ENCODE data around the gene NYAP2. TPM values are rescaled to one million over a fixed set of nuclear protein-coding genes. Genes with fewer than 3 reads are reported as not detected.

The NYAP2 gene
- total RNA-seq, 1 donor from 2014 or later = not detected

DNA sequence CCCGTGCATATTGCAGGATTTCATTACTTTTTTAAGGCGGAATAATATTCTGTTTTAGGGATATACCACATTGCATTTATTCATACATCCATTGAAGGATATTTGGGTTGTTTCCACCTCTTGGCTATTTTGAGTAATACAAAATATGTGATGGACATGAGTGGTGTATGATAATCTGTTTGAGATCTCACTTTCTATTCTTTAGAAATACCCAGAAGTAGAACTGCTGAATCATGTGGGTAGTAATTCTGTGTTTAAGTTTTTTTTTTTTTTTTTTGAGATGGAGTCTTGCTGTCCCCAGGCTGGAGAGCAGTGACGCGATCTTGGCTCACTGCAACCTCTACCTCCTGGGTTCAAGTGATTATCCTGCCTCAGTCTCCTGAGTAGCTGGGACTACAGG, 201.4 kb downstream of the NYAP2 start:
- Histone ChIP-seq H3K4me3 (no peak overlapping the region), H3K27ac (replicated peaks) (no peak overlapping the region), H3K9me3 (replicated peaks) (peaks cover 28% of the 10 kb centered on the region), H3K36me3 (no peaks in the 10 kb centered on the region), H3K27me3 (ENCODE audit: low read depth) (no peaks in the 10 kb centered on the region), H3K4me1 (no peaks in the 10 kb centered on the region)
- intact Hi-C loops (cut with micrococcal nuclease) = no loop called here
- no peak for DNase-seq
- TF ChIP-seq, protein P1, sequence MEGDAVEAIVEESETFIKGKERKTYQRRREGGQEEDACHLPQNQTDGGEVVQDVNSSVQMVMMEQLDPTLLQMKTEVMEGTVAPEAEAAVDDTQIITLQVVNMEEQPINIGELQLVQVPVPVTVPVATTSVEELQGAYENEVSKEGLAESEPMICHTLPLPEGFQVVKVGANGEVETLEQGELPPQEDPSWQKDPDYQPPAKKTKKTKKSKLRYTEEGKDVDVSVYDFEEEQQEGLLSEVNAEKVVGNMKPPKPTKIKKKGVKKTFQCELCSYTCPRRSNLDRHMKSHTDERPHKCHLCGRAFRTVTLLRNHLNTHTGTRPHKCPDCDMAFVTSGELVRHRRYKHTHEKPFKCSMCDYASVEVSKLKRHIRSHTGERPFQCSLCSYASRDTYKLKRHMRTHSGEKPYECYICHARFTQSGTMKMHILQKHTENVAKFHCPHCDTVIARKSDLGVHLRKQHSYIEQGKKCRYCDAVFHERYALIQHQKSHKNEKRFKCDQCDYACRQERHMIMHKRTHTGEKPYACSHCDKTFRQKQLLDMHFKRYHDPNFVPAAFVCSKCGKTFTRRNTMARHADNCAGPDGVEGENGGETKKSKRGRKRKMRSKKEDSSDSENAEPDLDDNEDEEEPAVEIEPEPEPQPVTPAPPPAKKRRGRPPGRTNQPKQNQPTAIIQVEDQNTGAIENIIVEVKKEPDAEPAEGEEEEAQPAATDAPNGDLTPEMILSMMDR (IDR thresholded peaks at IDR 0.05; ENCODE audit: borderline replicate concordance) = no peak

DNA sequence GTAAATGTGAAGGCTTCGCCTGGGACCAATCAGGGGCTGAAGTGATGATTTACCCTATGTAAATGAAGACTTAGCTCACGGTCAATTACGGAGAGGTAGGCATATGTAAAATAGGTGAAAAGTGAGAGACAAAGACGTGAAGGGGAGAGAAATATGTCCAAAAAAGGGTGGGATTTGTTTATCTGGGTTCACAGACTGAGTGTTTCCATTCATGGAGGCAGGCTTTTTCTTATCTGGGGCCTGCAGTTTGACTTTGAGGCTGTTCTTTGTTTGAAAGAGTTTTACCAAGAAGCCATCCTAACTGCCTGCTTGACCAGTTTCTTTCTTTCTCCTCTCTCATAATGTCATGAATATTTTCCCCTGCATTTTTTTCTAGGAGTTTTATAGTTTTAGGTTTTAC, 202.7 kb downstream of the NYAP2 start:
- no peaks in the 10 kb centered on the region for H3K27me3 ChIP-seq (ENCODE audit: low read depth)
- intact Hi-C loops (cut with micrococcal nuclease) = no loop called here

DNA sequence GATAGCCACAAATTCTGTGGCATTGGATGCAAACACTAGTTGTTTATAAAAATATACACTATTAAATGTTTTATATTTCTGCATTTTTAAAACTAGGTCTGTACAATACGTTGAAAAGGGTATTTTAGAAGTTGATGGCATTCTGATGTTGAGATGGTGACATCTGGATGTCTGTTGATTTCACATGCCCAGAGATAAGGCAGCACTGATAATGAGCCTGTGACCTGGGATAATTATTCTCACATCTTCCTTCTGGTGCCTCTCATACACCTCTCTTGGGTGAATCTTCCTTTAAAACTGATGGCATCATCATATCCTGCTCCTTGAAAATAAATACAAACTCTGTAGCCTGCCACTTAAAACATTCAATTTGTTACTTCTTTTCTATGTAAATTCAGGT, 208.6 kb downstream of the NYAP2 start:
- Histone ChIP-seq H3K27ac (replicated peaks) (no peak overlapping the region), H3K4me1 (no peaks in the 10 kb centered on the region), H3K36me3 (no peaks in the 10 kb centered on the region), H3K4me3 (no peak overlapping the region), H3K27me3 (ENCODE audit: low read depth) (no peaks in the 10 kb centered on the region), H3K9me3 (replicated peaks) (no peaks in the 10 kb centered on the region)
- intact Hi-C loops (cut with micrococcal nuclease) = no loop called here
- DNase-seq = no peak
- TF ChIP-seq, protein P1 (IDR thresholded peaks at IDR 0.05; ENCODE audit: borderline replicate concordance) = no peak

More for the DNA sequence above, 202.7 kb downstream of the NYAP2 start:
- Histone ChIP-seq H3K27ac (replicated peaks) (no peak overlapping the region), H3K9me3 (replicated peaks) (peaks cover 28% of the 10 kb centered on the region), H3K36me3 (no peaks in the 10 kb centered on the region), H3K4me1 (no peaks in the 10 kb centered on the region), H3K4me3 (no peak overlapping the region)
- no peak for DNase-seq
- TF ChIP-seq, protein P1 (IDR thresholded peaks at IDR 0.05; ENCODE audit: borderline replicate concordance) = no peak

DNA sequence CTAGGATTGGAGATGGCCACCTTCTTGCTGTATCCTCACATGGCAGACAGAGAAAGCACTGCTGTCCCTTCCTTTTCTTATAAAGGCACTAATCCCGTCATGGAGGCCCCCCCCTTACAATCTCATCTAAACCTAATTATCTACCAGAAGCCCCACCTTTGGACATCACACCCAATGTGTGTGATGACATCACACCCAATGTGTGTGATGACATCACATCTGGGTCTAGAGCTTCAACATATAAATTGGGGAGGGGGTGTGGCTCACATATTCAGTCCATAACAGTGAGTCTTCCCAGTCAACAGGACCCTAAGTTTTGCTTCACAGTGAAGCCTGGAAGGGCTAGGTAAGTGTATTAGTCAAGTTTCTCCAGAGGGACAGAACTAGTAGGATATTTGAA, 213.1 kb downstream of the NYAP2 start:
- H3K36me3 ChIP-seq = no peaks in the 10 kb centered on the region
- DNase-seq = no peak
- no peak overlapping the region for H3K4me3 ChIP-seq
- H3K4me1 ChIP-seq = no peaks in the 10 kb centered on the region
- TF ChIP-seq, protein P1 (IDR thresholded peaks at IDR 0.05; ENCODE audit: borderline replicate concordance) = no peak
- H3K9me3 ChIP-seq (replicated peaks) = no peaks in the 10 kb centered on the region
- H3K27me3 ChIP-seq (ENCODE audit: low read depth) = no peaks in the 10 kb centered on the region
- no peak overlapping the region for H3K27ac ChIP-seq (replicated peaks)
- intact Hi-C loops (cut with micrococcal nuclease) = no loop called here

DNA sequence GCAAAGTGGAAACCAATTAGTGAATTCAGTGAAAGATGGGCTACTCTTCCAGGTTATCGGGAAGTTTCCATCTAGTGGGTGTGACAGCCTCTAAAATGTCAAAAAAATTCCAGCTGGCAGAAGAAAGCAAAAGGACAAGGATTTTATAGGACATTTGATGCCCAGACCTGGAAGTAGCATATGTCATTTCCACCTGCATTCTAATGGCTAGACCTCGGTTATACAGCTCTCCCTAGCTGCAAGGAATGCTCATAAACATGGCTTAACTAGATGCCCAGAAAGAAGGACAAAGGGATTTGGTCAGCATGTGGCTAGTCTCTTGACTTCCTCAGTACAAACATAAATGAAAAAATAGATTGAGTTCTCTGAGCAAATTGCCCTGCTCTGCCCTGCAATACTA, 215.4 kb downstream of the NYAP2 start:
- intact Hi-C loops (cut with micrococcal nuclease) = no loop called here

More for the DNA sequence above, 215.4 kb downstream of the NYAP2 start:
- Histone ChIP-seq H3K4me1 (no peaks in the 10 kb centered on the region), H3K27ac (replicated peaks) (no peak overlapping the region), H3K36me3 (no peaks in the 10 kb centered on the region), H3K27me3 (ENCODE audit: low read depth) (no peaks in the 10 kb centered on the region), H3K9me3 (replicated peaks) (no peaks in the 10 kb centered on the region), H3K4me3 (no peak overlapping the region)
- TF ChIP-seq, protein P1 (IDR thresholded peaks at IDR 0.05; ENCODE audit: borderline replicate concordance) = no peak
- DNase-seq = no peak
